IMR-90 (cell line): ENCODE data around the gene VPREB3. TPM values are rescaled to one million over a fixed set of nuclear protein-coding genes. Genes with fewer than 3 reads are reported as not detected.

Experiments used
- ATAC-seq: fragments of 200-7000 bp; cut with Tn5 transposase; 2 replicates; pipeline ENCODE4 v1.9.1; 2020; ENCODE audit warnings: low read depth, mild to moderate bottlenecking, moderate library complexity
- BruUV-seq: library from RNA; stranded (reverse); fragments of 400-500 nt; replicated peaks from 2 replicates; lab custom pipeline; 2021; lab: Mats Ljungman, UMichigan
- CTCF ChIA-PET: fragments of 300-600 bp; formaldehyde crosslinking; extraction: SDS; loops from one replicate; lab custom pipeline; 2021; ENCODE audit warnings: antibody characterized with exemption; lab: Yijun Ruan, JAX
- POLR2A ChIA-PET: fragments of 300-600 bp; sonication (Branson Sonifier 250); formaldehyde crosslinking; loops from one replicate; lab custom pipeline; 2022; ENCODE audit warnings: antibody characterized with exemption; ENCODE audit not compliant: unreplicated experiment; lab: Charles Lee
- DNase-seq: peaks from one replicate; pipeline ENCODE4 v3.0.0; 2013
- H2AFZ ChIP-seq: replicated peaks from 2 replicates; pipeline ENCODE3; 2013; ENCODE audit warnings: low read length, mild to moderate bottlenecking; ENCODE audit not compliant: poor library complexity
- H2AK5ac ChIP-seq: 2 replicates; pipeline ENCODE4 v1.6.1; 2013; ENCODE audit warnings: low read depth, low read length, inconsistent platforms
- H2AK9ac ChIP-seq: replicated peaks from 2 replicates; pipeline ENCODE3; 2013; ENCODE audit warnings: mild to moderate bottlenecking, low read depth, low read length, moderate library complexity; ENCODE audit not compliant: poor library complexity
- H2BK120ac ChIP-seq: 2 replicates; pipeline ENCODE4 v1.6.1; 2013; ENCODE audit warnings: low read depth, low read length, inconsistent platforms
- H2BK15ac ChIP-seq: 3 replicates; pipeline ENCODE4 v1.6.1; 2013; ENCODE audit warnings: low read depth, low read length, inconsistent platforms
- H2BK20ac ChIP-seq: 2 replicates; pipeline ENCODE4 v1.6.1; 2013; ENCODE audit warnings: low read depth, mild to moderate bottlenecking, inconsistent platforms, low read length, moderate library complexity
- H2BK5ac ChIP-seq: 2 replicates; pipeline ENCODE4 v1.6.1; 2013; ENCODE audit warnings: mild to moderate bottlenecking, low read depth, low read length, inconsistent platforms; ENCODE audit not compliant: poor library complexity, severe bottlenecking
- H3K14ac ChIP-seq: replicated peaks from 2 replicates; pipeline ENCODE4 v1.6.1; 2013; ENCODE audit warnings: low read depth, low read length, inconsistent platforms
- H3K18ac ChIP-seq: 2 replicates; pipeline ENCODE4 v1.6.1; 2013; ENCODE audit warnings: low read depth, low read length, control low read depth
- H3K23ac ChIP-seq: 2 replicates; pipeline ENCODE4 v1.6.1; 2013; ENCODE audit warnings: low read depth, low read length, inconsistent platforms
- H3K27ac ChIP-seq: 2 replicates; pipeline ENCODE4 v1.5.1; 2013; ENCODE audit warnings: mild to moderate bottlenecking, control low read depth, low read length; ENCODE audit not compliant: insufficient read depth
- H3K27me3 ChIP-seq: 2 replicates; pipeline ENCODE4 v1.6.1; 2013; ENCODE audit warnings: low read length; ENCODE audit not compliant: control insufficient read depth, insufficient read depth
- H3K36me3 ChIP-seq: 2 replicates; pipeline ENCODE4 v1.6.1; 2013; ENCODE audit warnings: low read length, mixed read lengths; ENCODE audit not compliant: control insufficient read depth, insufficient read depth
- H3K4ac ChIP-seq: 2 replicates; pipeline ENCODE4 v1.6.1; 2013; ENCODE audit warnings: low read depth, low read length, inconsistent platforms
- H3K4me1 ChIP-seq: 2 replicates; pipeline ENCODE4 v1.6.1; 2013; ENCODE audit warnings: low read length, mixed read lengths; ENCODE audit not compliant: control insufficient read depth, insufficient read depth
- H3K4me2 ChIP-seq: 2 replicates; pipeline ENCODE4 v1.6.1; 2013; ENCODE audit warnings: low read depth, mild to moderate bottlenecking, control low read depth, low read length, moderate library complexity
- H3K4me3 ChIP-seq: 2 replicates; pipeline ENCODE4 v1.5.1; 2013; ENCODE audit warnings: low read depth, mild to moderate bottlenecking, control low read depth, low read length, moderate library complexity; ENCODE audit not compliant: insufficient read depth
- H3K56ac ChIP-seq: 2 replicates; pipeline ENCODE4 v1.6.1; 2013; ENCODE audit warnings: low read length, inconsistent platforms; ENCODE audit not compliant: insufficient read depth; ENCODE audit errors: extremely low read depth
- H3K79me1 ChIP-seq, 2 experiments: 2 replicates each; pipeline ENCODE4 v1.6.1; 2013; ENCODE audit warnings: low read length in 2 of 2, inconsistent platforms in 1 of 2, low read depth in 1 of 2
- H3K9ac ChIP-seq: 2 replicates; pipeline ENCODE4 v1.6.1; 2013; ENCODE audit warnings: low read depth, low read length, control low read depth
- H3K9me1 ChIP-seq: 2 replicates; pipeline ENCODE4 v1.6.1; 2013; ENCODE audit warnings: low read length, inconsistent platforms; ENCODE audit not compliant: insufficient read depth
- H3K9me3 ChIP-seq: 2 replicates; pipeline ENCODE4 v1.6.1; 2013; ENCODE audit warnings: low read length; ENCODE audit not compliant: control insufficient read depth, insufficient read depth
- H4K20me1 ChIP-seq: 2 replicates; pipeline ENCODE4 v1.6.1; 2013; ENCODE audit warnings: low read length, inconsistent platforms; ENCODE audit not compliant: insufficient read depth
- H4K5ac ChIP-seq: 2 replicates; pipeline ENCODE4 v1.6.1; 2013; ENCODE audit warnings: mild to moderate bottlenecking, low read depth, low read length, control low read depth
- H4K8ac ChIP-seq, 2 experiments: 2 replicates each; pipeline ENCODE4 v1.6.1; 2013; ENCODE audit warnings: low read depth in 2 of 2, low read length in 2 of 2, control low read depth in 1 of 2, inconsistent platforms in 1 of 2
- H4K91ac ChIP-seq: 2 replicates; pipeline ENCODE4 v1.6.1; 2013; ENCODE audit warnings: low read depth, low read length, inconsistent platforms; ENCODE audit not compliant: insufficient read depth
- CHD1 ChIP-seq: IDR thresholded peaks from 2 replicates; pipeline ENCODE4 v1.6.1; 2012; ENCODE audit warnings: low read depth, low read length, improper control_type of control experiment
- NFE2L2 ChIP-seq: fragments of 150-350 bp; IDR thresholded peaks from 2 replicates; pipeline ENCODE4 v1.6.1; 2016; ENCODE audit warnings: low read depth, mild to moderate bottlenecking, low read length
- RAD21 ChIP-seq: IDR thresholded peaks from 2 replicates; pipeline ENCODE4 v1.6.1; 2012; ENCODE audit warnings: low read length, improper control_type of control experiment
- WGBS, 2 experiments: methylation state at CpG; one replicate each; pipeline versions ENCODE4 v1.1.5 to v1.1.7; 2013; ENCODE audit warnings: missing lambda C conversion rate in 2 of 2; ENCODE audit not compliant: insufficient read length in 1 of 2; ENCODE audit errors: extremely low coverage in 2 of 2; 5-methylcytosine and 5-hydroxymethylcytosine counted together
- dilution Hi-C: fragments of 300-500 bp; cut with HindIII; formaldehyde crosslinking; loops from one replicate; pipeline ENCODE4 v1.14.3; 2018; ENCODE audit warnings: low sequenced_read_pairs; ENCODE audit not compliant: unreplicated experiment
- in situ Hi-C: fragments of 300-500 bp; cut with MboI; formaldehyde crosslinking; loops from 3 replicates; pipeline ENCODE4 v1.14.3; 2019; ENCODE audit warnings: low sequenced_read_pairs, inconsistent platforms, mixed read lengths
- intact Hi-C: fragments of 100-400 bp; cut with micrococcal nuclease; formaldehyde crosslinking; loops from 2 replicates; pipeline ENCODE4 v1.10.0; 2022
- polyA plus RNA-seq, 3 experiments: library from polyadenylated mRNA; depleted of rRNA; stranded (reverse); fragments of >200 nt; gene quantifications; 2 replicates each; pipeline ENCODE4 v1.2.3, GENCODE V29; 2012; ENCODE audit warnings: low replicate concordance in 1 of 3
- total RNA-seq: library from RNA; depleted of rRNA; stranded (reverse); fragments of >200 nt; gene quantifications from 2 replicates; pipeline ENCODE4 v1.2.3, GENCODE V29; 2012
- TF ChIP-seq, protein P1 (sequence below): conservative IDR thresholded peaks from 2 replicates; pipeline ENCODE4 v1.5.1; 2012; ENCODE audit warnings: mild to moderate bottlenecking, low read depth, low read length, improper control_type of control experiment
- TF ChIP-seq, protein P2 (sequence below): fragments of 150-350 bp; IDR thresholded peaks from 2 replicates; pipeline ENCODE4 v1.6.1; 2016; ENCODE audit warnings: low read depth, mild to moderate bottlenecking, low read length, moderate library complexity, borderline replicate concordance

The VPREB3 gene
- total and polyA plus RNA-seq, 2 of the 4 experiments (the other 2 are of a cell fraction), result not detected

DNA sequence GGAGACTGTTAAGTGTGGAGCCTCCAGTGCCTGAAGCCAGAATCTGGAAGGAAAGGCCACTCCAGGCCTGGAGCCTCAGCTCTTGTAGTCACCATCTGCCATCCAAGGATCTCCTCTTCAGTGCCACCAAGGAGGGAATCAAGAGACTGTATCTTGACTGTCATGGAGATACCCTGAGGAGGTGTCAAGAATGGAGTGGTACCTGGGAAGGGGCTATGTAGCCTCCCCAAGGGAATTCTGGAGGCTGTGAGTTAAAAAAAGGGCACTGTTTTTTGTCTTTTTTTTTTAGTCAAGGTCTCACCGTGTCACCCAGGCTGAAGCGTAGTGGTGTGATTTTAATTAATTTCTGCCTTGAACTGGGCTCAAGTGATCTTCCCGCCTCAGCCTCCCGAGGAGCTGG, 5.3 kb upstream of the VPREB3 start:
- no peak overlapping the region for H4K91ac ChIP-seq
- no peak overlapping the region for H3K23ac ChIP-seq
- 80% methylated on average over 1 of the region's 4 CpGs; no CpG with 5 or more reads in 1 of the 2 experiments for WGBS, 2 experiments
- ChIA-PET POLR2A (no interaction called here), CTCF (no interaction called here)
- no peak overlapping the region for H2AFZ ChIP-seq
- ATAC-seq (no peak), DNase-seq (no peak)
- H2BK120ac ChIP-seq, result no peak overlapping the region
- H2BK20ac ChIP-seq, result no peak overlapping the region
- H3K18ac ChIP-seq, result no peak overlapping the region
- no peak overlapping the region for H4K5ac ChIP-seq
- no peak overlapping the region for H3K4me3 ChIP-seq
- no peaks in the 10 kb centered on the region for H3K36me3 ChIP-seq
- intact Hi-C loops (no loop called here), in situ Hi-C loops (no loop called here), dilution Hi-C loops (no loop called here)
- H3K9ac ChIP-seq, result no peak overlapping the region
- TF ChIP-seq NFE2L2 (no peak), CHD1 (no peak), RAD21 (no peak)
- TF ChIP-seq, protein P1, sequence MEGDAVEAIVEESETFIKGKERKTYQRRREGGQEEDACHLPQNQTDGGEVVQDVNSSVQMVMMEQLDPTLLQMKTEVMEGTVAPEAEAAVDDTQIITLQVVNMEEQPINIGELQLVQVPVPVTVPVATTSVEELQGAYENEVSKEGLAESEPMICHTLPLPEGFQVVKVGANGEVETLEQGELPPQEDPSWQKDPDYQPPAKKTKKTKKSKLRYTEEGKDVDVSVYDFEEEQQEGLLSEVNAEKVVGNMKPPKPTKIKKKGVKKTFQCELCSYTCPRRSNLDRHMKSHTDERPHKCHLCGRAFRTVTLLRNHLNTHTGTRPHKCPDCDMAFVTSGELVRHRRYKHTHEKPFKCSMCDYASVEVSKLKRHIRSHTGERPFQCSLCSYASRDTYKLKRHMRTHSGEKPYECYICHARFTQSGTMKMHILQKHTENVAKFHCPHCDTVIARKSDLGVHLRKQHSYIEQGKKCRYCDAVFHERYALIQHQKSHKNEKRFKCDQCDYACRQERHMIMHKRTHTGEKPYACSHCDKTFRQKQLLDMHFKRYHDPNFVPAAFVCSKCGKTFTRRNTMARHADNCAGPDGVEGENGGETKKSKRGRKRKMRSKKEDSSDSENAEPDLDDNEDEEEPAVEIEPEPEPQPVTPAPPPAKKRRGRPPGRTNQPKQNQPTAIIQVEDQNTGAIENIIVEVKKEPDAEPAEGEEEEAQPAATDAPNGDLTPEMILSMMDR, result no peak
- TF ChIP-seq, protein P2, sequence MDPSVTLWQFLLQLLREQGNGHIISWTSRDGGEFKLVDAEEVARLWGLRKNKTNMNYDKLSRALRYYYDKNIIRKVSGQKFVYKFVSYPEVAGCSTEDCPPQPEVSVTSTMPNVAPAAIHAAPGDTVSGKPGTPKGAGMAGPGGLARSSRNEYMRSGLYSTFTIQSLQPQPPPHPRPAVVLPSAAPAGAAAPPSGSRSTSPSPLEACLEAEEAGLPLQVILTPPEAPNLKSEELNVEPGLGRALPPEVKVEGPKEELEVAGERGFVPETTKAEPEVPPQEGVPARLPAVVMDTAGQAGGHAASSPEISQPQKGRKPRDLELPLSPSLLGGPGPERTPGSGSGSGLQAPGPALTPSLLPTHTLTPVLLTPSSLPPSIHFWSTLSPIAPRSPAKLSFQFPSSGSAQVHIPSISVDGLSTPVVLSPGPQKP, result no peak
- no peaks in the 10 kb centered on the region for H4K20me1 ChIP-seq
- H2BK5ac ChIP-seq, result no peak overlapping the region
- H3K4ac ChIP-seq, result no peak overlapping the region
- no peaks in the 10 kb centered on the region for H3K9me3 ChIP-seq
- no peak overlapping the region for H2AK5ac ChIP-seq
- no peak overlapping the region for H3K14ac ChIP-seq
- no peak overlapping the region for H4K8ac ChIP-seq
- no peaks in the 10 kb centered on the region for H3K79me1 ChIP-seq
- peaks cover 8% of the 10 kb centered on the region for H3K4me1 ChIP-seq
- no peak overlapping the region for H3K56ac ChIP-seq
- H2AK9ac ChIP-seq, result no peak overlapping the region
- H3K4me2 ChIP-seq, result no peak overlapping the region
- 0 out of 2 replicates have a peak, but pooled peaks cover 1% of the 10 kb centered on the region for H3K27me3 ChIP-seq
- H3K9me1 ChIP-seq, result 0 out of 2 replicates have a peak, but pooled peaks cover 7% of the 10 kb centered on the region
- no peak overlapping the region for H3K27ac ChIP-seq
- no peak overlapping the region for H2BK15ac ChIP-seq
- no TSS peak for BruUV-seq
